NCI-H1092 treated with DMSO at 0.1 percent for 48 hours (cell line): ENCODE results near the gene DBI.
"Not testable (repeated sequence)": the region's sequence is repeated elsewhere in the genome, so short reads cannot be mapped to it uniquely, and the experiment has no call there.

Experiments
- DNase-seq: peaks from one replicate; lab custom pipeline; 2025; lab: John Stamatoyannopoulos, UW

Gene DBI

GRCh38 chr2:119402106-119402505, 35.3 kb downstream of the DBI start:
- no peak for DNase-seq

GRCh38 chr2:119402645-119403560, 36.1 kb downstream of the DBI start:
- no peak for DNase-seq

GRCh38 chr2:119403618-119404017, 36.8 kb downstream of the DBI start:
- not testable (repeated sequence) for DNase-seq

GRCh38 chr2:119405151-119405550, 38.4 kb downstream of the DBI start:
- DNase-seq, result no peak

GRCh38 chr2:119407430-119408220, 40.8 kb downstream of the DBI start:
- peak; percentile 35 for DNase-seq

GRCh38 chr2:119408221-119408619, 41.4 kb downstream of the DBI start:
- DNase-seq, result no peak

- no peak for DNase-seq
Observed at GRCh38 chr2:119409506-119409905, 42.7 kb downstream of the DBI start.

- DNase-seq, result no peak
Observed at GRCh38 chr2:119414894-119415293, 48.1 kb downstream of the DBI start.

- DNase-seq, result no peak
Observed at GRCh38 chr2:119415630-119416029, 48.9 kb downstream of the DBI start.

GRCh38 chr2:119416299-119416923, 49.6 kb downstream of the DBI start:
- no peak for DNase-seq

GRCh38 chr2:119417908-119418307, 51.1 kb downstream of the DBI start:
- DNase-seq, result no peak

GRCh38 chr2:119419065-119419464, 52.3 kb downstream of the DBI start:
- no peak for DNase-seq

GRCh38 chr2:119419803-119420508, 53.2 kb downstream of the DBI start:
- no peak for DNase-seq

GRCh38 chr2:119421304-119421703, 54.5 kb downstream of the DBI start:
- DNase-seq, result no peak

GRCh38 chr2:119421741-119422140, 55.0 kb downstream of the DBI start:
- no peak for DNase-seq
